ENCODE measurements around the gene SPAG6. TPM values are rescaled to one million over a fixed set of nuclear protein-coding genes. Genes with fewer than 3 reads are reported as not detected.

SPAG6 gene
- total and polyA plus RNA-seq, 9 of the 15 experiments (the other 6 are each of a cell fraction or from before 2014, with no cell fraction given) = 3.5 to 23.1 (median 11.8) TPM

GRCh38 chr10:22315455-22316285 lies 29.6 kb upstream of the SPAG6 start (continued):
- TF ChIP-seq SAP30 (IDR thresholded peaks at IDR 0.05; ENCODE audit: borderline replicate concordance, insufficient read depth, low read depth, low read length, poor library complexity, severe bottlenecking) (peak; percentile 52), MECOM (CRISPR knock-in tag; IDR thresholded peaks at IDR 0.05) (peak; percentile 23; the same call in 1 of the 2 replicates), CTBP1 (IDR thresholded peaks at IDR 0.05; ENCODE audit: borderline replicate concordance) (no peak), CHCHD3 (CRISPR knock-in tag; IDR thresholded peaks at IDR 0.05) (no peak), UBTF (IDR thresholded peaks at IDR 0.05; ENCODE audit: borderline replicate concordance in 1 of 2, low read depth in 2 of 2, low read length in 2 of 2) (peak; percentile 20 to 30; a peak in 1 of 4 replicates), USF2 (CRISPR knock-in tag; IDR thresholded peaks at IDR 0.05) (no peak), IRF9 (tag; IDR thresholded peaks at IDR 0.05) (no peak), FOXO4 (CRISPR knock-in tag; IDR thresholded peaks at IDR 0.05) (no peak), KDM2B (CRISPR knock-in tag; IDR thresholded peaks at IDR 0.05) (0 out of 2 replicates have a peak, but pooled peaks have one; percentile 67), CUX1 (CRISPR knock-in tag; IDR thresholded peaks at IDR 0.05) (no peak), CSDE1 (IDR thresholded peaks at IDR 0.05) (no peak), GTF2E2 (tag; IDR thresholded peaks at IDR 0.05) (0 out of 2 replicates have a peak, but pooled peaks have one; percentile 8), TAF9B (IDR thresholded peaks at IDR 0.05; ENCODE audit: partially characterized antibody) (no peak), SOX6 (IDR thresholded peaks at IDR 0.05) (no peak), KDM1A (IDR thresholded peaks at IDR 0.05) (peak in 1 of 2 experiments; percentile 40; a peak in 1 of 4 replicates), HNRNPH1 (optimal IDR thresholded peaks at IDR 0.05; ENCODE audit: low read depth, low read length) (no peak)
